ENCODE data around the gene KLHDC9.

DNA sequence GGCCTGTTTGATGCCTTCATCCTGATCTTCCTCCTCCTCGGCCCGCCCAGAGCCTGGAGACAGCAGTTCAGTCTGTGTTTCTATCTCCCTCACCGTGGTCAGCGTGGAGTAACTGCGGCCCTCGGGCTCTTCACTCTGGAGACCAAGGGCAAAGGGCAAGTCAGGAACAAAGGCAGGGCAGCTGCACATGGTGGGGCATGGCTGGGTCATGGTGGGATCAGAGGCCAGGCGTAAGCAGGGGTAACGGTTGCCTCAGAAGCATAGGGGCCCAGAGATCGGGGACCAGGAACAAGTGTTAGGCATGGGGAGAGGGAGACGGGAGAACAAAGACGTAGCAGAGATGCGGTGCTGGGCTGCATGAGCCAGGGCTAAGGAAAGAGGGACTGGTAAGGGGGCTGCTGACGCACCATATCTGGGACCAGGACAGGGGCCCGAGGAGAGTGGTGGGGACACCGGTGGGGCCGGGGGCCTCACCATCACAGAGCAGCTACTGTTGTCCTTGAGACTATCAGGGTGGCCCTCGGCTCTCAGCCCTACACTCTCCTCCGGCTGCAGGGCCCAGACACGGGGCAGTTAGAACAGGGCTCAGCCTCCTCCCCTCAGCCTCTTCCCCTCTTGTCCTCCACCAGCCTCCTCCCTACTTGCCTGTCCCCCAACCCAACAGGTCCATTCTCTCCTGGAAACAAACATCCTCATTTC lies 25.3 kb upstream of the KLHDC9 start:
- TF ChIP-seq EZH2 (IDR thresholded peaks at IDR 0.05; ENCODE audit: low read length, missing control alignments), result no peak
- TF ChIP-seq, protein P1, sequence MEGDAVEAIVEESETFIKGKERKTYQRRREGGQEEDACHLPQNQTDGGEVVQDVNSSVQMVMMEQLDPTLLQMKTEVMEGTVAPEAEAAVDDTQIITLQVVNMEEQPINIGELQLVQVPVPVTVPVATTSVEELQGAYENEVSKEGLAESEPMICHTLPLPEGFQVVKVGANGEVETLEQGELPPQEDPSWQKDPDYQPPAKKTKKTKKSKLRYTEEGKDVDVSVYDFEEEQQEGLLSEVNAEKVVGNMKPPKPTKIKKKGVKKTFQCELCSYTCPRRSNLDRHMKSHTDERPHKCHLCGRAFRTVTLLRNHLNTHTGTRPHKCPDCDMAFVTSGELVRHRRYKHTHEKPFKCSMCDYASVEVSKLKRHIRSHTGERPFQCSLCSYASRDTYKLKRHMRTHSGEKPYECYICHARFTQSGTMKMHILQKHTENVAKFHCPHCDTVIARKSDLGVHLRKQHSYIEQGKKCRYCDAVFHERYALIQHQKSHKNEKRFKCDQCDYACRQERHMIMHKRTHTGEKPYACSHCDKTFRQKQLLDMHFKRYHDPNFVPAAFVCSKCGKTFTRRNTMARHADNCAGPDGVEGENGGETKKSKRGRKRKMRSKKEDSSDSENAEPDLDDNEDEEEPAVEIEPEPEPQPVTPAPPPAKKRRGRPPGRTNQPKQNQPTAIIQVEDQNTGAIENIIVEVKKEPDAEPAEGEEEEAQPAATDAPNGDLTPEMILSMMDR (conservative IDR thresholded peaks at IDR 0.05 in 1 of 2, IDR thresholded peaks at IDR 0.05 in 1 of 2; ENCODE audit: low read depth in 1 of 2, low read length in 2 of 2), result no peak

Data from fibroblast of lung (primary cell).